HepG2 (cell line): ENCODE results near the gene JKAMP. TPM values are rescaled to one million over a fixed set of nuclear protein-coding genes. Genes with fewer than 3 reads are reported as not detected.

Experiments
- CCDC6 ChIP-seq: sonication (generic); formaldehyde crosslinking; IDR thresholded peaks from 2 replicates; pipeline ENCODE4 v1.8.1; 2022; ENCODE audit warnings: mild to moderate bottlenecking, missing genetic modification reagents, moderate library complexity
- DRAP1 ChIP-seq: IDR thresholded peaks from 2 replicates; pipeline ENCODE4 v1.6.1; 2016; ENCODE audit warnings: missing genetic modification reagents, missing compliant biosample characterization
- HNF1B ChIP-seq: sonication (generic); formaldehyde crosslinking; IDR thresholded peaks from 2 replicates; pipeline ENCODE4 v1.5.1; 2020; ENCODE audit warnings: mild to moderate bottlenecking, moderate library complexity, missing genetic modification reagents
- HOXA7 ChIP-seq: sonication (generic); formaldehyde crosslinking; IDR thresholded peaks from 2 replicates; pipeline ENCODE4 v1.8.1; 2022; ENCODE audit warnings: mild to moderate bottlenecking, missing genetic modification reagents, moderate library complexity
- IRF1 ChIP-seq: sonication (generic); formaldehyde crosslinking; IDR thresholded peaks from 2 replicates; pipeline ENCODE4 v1.4.0; 2020; ENCODE audit warnings: low read depth, mild to moderate bottlenecking, missing genetic modification reagents
- KAT7 ChIP-seq: IDR thresholded peaks from 2 replicates; pipeline ENCODE4 v1.6.1; 2018; ENCODE audit warnings: borderline replicate concordance, missing compliant biosample characterization
- KDM5B ChIP-seq: sonication (generic); formaldehyde crosslinking; IDR thresholded peaks from 2 replicates; pipeline ENCODE4 v1.4.0; 2020; ENCODE audit warnings: missing genetic modification reagents, mild to moderate bottlenecking, borderline replicate concordance
- MAFF ChIP-seq: IDR thresholded peaks from 2 replicates; pipeline ENCODE4 v1.6.1; 2011; ENCODE audit warnings: low read depth, low read length, improper control_type of control experiment
- NFRKB ChIP-seq: fragments of 450-650 bp; IDR thresholded peaks from 2 replicates; pipeline ENCODE4 v1.6.1; 2017
- PITX1 ChIP-seq: sonication (generic); formaldehyde crosslinking; IDR thresholded peaks from 2 replicates; pipeline ENCODE4 v1.5.1; 2020; ENCODE audit warnings: mild to moderate bottlenecking, missing genetic modification reagents
- RARA ChIP-seq: IDR thresholded peaks from 2 replicates; pipeline ENCODE4 v1.6.1; 2016; ENCODE audit warnings: missing genetic modification reagents, missing compliant biosample characterization
- SATB2 ChIP-seq: sonication (generic); formaldehyde crosslinking; IDR thresholded peaks from 2 replicates; pipeline ENCODE4 v1.5.0; 2020; ENCODE audit warnings: missing genetic modification reagents
- SNAI1 ChIP-seq: sonication (generic); formaldehyde crosslinking; IDR thresholded peaks from 2 replicates; pipeline ENCODE4 v1.5.0; 2020; ENCODE audit warnings: mild to moderate bottlenecking, missing genetic modification reagents, borderline replicate concordance
- SRSF4 ChIP-seq: fragments of 200-400 bp; formaldehyde crosslinking; IDR thresholded peaks from one replicate; pipeline ENCODE4 v1.6.1; 2018; ENCODE audit warnings: mild to moderate bottlenecking, low read depth, low read length, moderate library complexity; ENCODE audit not compliant: poor library complexity, severe bottlenecking
- TAF1 ChIP-seq: sonication (generic); formaldehyde crosslinking; IDR thresholded peaks from 2 replicates; pipeline ENCODE4 v1.4.0; 2020; ENCODE audit warnings: missing genetic modification reagents
- THAP11 ChIP-seq: IDR thresholded peaks from 2 replicates; pipeline ENCODE4 v1.6.1; 2016; ENCODE audit warnings: missing biosample characterization, missing genetic modification reagents
- TMF1 ChIP-seq: sonication (generic); formaldehyde crosslinking; IDR thresholded peaks from 2 replicates; pipeline ENCODE4 v1.8.1; 2022; ENCODE audit warnings: low read depth, missing genetic modification reagents
- TRAFD1 ChIP-seq: sonication (generic); formaldehyde crosslinking; IDR thresholded peaks from 2 replicates; pipeline ENCODE4 v1.5.1; 2020; ENCODE audit warnings: missing genetic modification reagents, mild to moderate bottlenecking, borderline replicate concordance
- ZBTB1 ChIP-seq: sonication (generic); formaldehyde crosslinking; IDR thresholded peaks from 2 replicates; pipeline ENCODE4 v1.4.0; 2020; ENCODE audit warnings: missing genetic modification reagents, borderline replicate concordance
- ZNF232 ChIP-seq: sonication (generic); formaldehyde crosslinking; IDR thresholded peaks from 2 replicates; pipeline ENCODE4 v1.4.0; 2020; ENCODE audit warnings: missing genetic modification reagents, borderline replicate concordance
- ZNF44 ChIP-seq: sonication (generic); formaldehyde crosslinking; IDR thresholded peaks from 2 replicates; pipeline ENCODE4 v1.5.1; 2020; ENCODE audit warnings: mild to moderate bottlenecking, missing genetic modification reagents
- ZNF740 ChIP-seq: sonication (generic); formaldehyde crosslinking; IDR thresholded peaks from 2 replicates; pipeline ENCODE4 v1.4.0; 2020; ENCODE audit warnings: missing genetic modification reagents
- ZNF75D ChIP-seq: sonication (generic); formaldehyde crosslinking; IDR thresholded peaks from 2 replicates; pipeline ENCODE4 v1.8.1; 2023; ENCODE audit warnings: missing genetic modification reagents, mild to moderate bottlenecking, borderline replicate concordance
- ZNF788 ChIP-seq: sonication (generic); formaldehyde crosslinking; IDR thresholded peaks from 2 replicates; pipeline ENCODE4 v1.5.0; 2020; ENCODE audit warnings: mild to moderate bottlenecking, missing genetic modification reagents, borderline replicate concordance
- polyA plus RNA-seq, 8 experiments: library from polyadenylated mRNA; depleted of rRNA in 3 of 8; stranded (reverse) in 7 of 8; unstranded in 1 of 8; fragments of >200 nt; fragmentation: Illumina TruSeq in 4 of 8; extraction: Trizol in 4 of 8; gene quantifications; 2 replicates each; pipeline versions ENCODE4 v1.2.1 to v1.2.3, GENCODE V29; 2011 to 2016; ENCODE audit warnings: low read depth in 4 of 8, missing spikeins in 1 of 8, mixed read lengths in 1 of 8; ENCODE audit not compliant: insufficient read depth in 1 of 8
- total RNA-seq, 5 experiments: library from RNA; depleted of rRNA; stranded (reverse); fragments of >200 nt; fragmentation: Illumina TruSeq; extraction: Trizol; gene quantifications; 2 replicates each; pipeline ENCODE4 v1.2.3, GENCODE V29; 2016; ENCODE audit warnings: low read depth in 1 of 5

The JKAMP gene
- total and polyA plus RNA-seq, 2 of the 13 experiments (the other 11 are each of a cell fraction or from before 2014, with no cell fraction given) = 56.4 to 135 TPM

GRCh38 chr14:59464486-59465315 lies 19.6 kb upstream of the JKAMP start (continued):
- TF ChIP-seq SNAI1 (CRISPR knock-in tag) (no peak), DRAP1 (no peak), TAF1 (no peak; the same call in 1 of the 2 replicates), TRAFD1 (no peak), ZNF740 (no peak), HNF1B (CRISPR knock-in tag) (no peak), SATB2 (no peak), IRF1 (CRISPR knock-in tag) (no peak), HOXA7 (CRISPR knock-in tag) (no peak), NFRKB (no peak), RARA (CRISPR knock-in tag) (no peak), MAFF (no peak), KAT7 (CRISPR knock-in tag) (no peak), SRSF4 (no peak), ZNF788 (no peak), THAP11 (CRISPR knock-in tag) (no peak), TMF1 (CRISPR knock-in tag) (peak; percentile 68; the same call in 1 of the 2 replicates), ZNF232 (CRISPR knock-in tag) (no peak), KDM5B (CRISPR knock-in tag) (no peak), ZBTB1 (CRISPR knock-in tag) (no peak), ZNF44 (no peak), PITX1 (CRISPR knock-in tag) (no peak), CCDC6 (peak; percentile 32; the same call in 1 of the 2 replicates), ZNF75D (CRISPR knock-in tag) (no peak)
